ENCODE results near the gene CEP126. TPM values are rescaled to one million over a fixed set of nuclear protein-coding genes. Genes with fewer than 3 reads are reported as not detected.

CEP126 gene
- total RNA-seq, 1 donor from 2014 or later, result 9.4 TPM

GRCh38 chr11:102007567-102008437 is 93.0 kb downstream of the CEP126 start:
- Mint-ChIP-seq H3K4me1 (ENCODE audit: unreplicated experiment) (no peaks in the 10 kb centered on the region), H3K4me3 (ENCODE audit: unreplicated experiment) (no peak overlapping the region), H3K9me3 (ENCODE audit: unreplicated experiment) (no peaks in the 10 kb centered on the region), H3K27ac (ENCODE audit: unreplicated experiment) (no peak overlapping the region), H3K36me3 (ENCODE audit: low read depth, unreplicated experiment) (no peaks in the 10 kb centered on the region), H3K27me3 (ENCODE audit: unreplicated experiment) (no peaks in the 10 kb centered on the region)
- TF ChIP-seq, protein P1, sequence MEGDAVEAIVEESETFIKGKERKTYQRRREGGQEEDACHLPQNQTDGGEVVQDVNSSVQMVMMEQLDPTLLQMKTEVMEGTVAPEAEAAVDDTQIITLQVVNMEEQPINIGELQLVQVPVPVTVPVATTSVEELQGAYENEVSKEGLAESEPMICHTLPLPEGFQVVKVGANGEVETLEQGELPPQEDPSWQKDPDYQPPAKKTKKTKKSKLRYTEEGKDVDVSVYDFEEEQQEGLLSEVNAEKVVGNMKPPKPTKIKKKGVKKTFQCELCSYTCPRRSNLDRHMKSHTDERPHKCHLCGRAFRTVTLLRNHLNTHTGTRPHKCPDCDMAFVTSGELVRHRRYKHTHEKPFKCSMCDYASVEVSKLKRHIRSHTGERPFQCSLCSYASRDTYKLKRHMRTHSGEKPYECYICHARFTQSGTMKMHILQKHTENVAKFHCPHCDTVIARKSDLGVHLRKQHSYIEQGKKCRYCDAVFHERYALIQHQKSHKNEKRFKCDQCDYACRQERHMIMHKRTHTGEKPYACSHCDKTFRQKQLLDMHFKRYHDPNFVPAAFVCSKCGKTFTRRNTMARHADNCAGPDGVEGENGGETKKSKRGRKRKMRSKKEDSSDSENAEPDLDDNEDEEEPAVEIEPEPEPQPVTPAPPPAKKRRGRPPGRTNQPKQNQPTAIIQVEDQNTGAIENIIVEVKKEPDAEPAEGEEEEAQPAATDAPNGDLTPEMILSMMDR (IDR thresholded peaks at IDR 0.05; ENCODE audit: unreplicated experiment), result peak; percentile 61
- DNase-seq (ENCODE audit: low spot score), result no peak

DNA sequence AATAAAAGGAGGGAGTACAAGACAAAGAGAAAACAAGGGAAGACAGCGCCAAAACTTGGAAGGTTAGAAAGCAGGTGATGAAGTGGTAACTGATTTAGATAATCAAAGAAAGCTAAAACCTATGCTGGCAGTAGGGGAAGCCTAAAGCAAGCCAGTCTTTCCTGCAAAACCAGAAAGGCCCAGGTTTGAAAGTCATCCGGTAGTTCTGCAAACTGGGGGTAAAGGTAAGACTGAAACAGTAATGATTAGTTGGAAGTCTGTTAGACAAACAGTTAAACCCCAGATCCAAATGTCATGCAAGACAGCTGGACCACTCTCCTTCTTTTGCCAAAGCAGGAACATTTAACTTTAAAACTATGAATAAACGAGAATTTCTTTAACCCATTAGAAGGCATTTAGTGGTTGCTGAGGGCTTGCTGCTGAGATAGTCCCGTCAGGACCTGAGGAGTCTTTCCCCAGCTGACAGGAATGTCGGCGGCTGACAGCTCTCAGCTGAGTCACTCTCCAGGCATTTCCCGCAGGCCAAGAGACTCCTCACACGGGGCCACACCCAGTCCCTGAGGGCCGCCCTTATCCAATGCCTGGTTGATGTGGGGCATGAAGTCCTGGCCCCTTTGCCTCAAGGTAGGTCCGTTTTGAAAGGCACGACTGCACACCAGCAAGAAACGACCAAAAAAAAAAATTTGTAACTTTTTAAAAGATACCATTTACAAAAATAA is 96.1 kb downstream of the CEP126 start:
- Mint-ChIP-seq H3K4me3 (ENCODE audit: unreplicated experiment) (no peak overlapping the region), H3K4me1 (ENCODE audit: unreplicated experiment) (no peaks in the 10 kb centered on the region), H3K27me3 (ENCODE audit: unreplicated experiment) (no peaks in the 10 kb centered on the region), H3K27ac (ENCODE audit: unreplicated experiment) (no peak overlapping the region), H3K9me3 (ENCODE audit: unreplicated experiment) (no peaks in the 10 kb centered on the region), H3K36me3 (ENCODE audit: low read depth, unreplicated experiment) (no peaks in the 10 kb centered on the region)
- peak; percentile 55 for DNase-seq (ENCODE audit: low spot score)
- TF ChIP-seq, protein P1 (IDR thresholded peaks at IDR 0.05; ENCODE audit: unreplicated experiment), result no peak

DNA sequence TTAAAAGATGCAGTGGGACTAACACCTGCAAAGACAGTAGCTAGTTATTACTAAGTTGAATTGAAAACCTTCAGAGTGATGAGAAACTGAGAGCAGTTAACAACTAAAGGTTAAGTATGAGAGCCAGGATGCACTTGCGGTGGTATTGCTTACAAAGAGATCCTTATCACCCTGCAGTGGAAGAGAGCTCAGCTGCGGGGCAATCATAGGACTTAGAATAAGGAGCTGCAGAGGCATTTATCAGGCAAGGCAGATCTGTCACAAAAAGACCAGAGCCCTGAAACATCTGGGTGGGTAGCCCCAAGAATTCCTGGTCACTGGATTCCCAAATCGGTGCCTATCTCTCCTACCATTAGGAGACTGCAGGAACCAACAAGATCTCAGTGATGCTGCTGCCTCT is 98.1 kb downstream of the CEP126 start:
- Mint-ChIP-seq H3K4me1 (ENCODE audit: unreplicated experiment) (no peaks in the 10 kb centered on the region), H3K27ac (ENCODE audit: unreplicated experiment) (no peak overlapping the region), H3K9me3 (ENCODE audit: unreplicated experiment) (no peaks in the 10 kb centered on the region), H3K36me3 (ENCODE audit: low read depth, unreplicated experiment) (no peaks in the 10 kb centered on the region), H3K27me3 (ENCODE audit: unreplicated experiment) (no peaks in the 10 kb centered on the region), H3K4me3 (ENCODE audit: unreplicated experiment) (no peak overlapping the region)
- TF ChIP-seq, protein P1 (IDR thresholded peaks at IDR 0.05; ENCODE audit: unreplicated experiment), result no peak
- no peak for DNase-seq (ENCODE audit: low spot score)

DNA sequence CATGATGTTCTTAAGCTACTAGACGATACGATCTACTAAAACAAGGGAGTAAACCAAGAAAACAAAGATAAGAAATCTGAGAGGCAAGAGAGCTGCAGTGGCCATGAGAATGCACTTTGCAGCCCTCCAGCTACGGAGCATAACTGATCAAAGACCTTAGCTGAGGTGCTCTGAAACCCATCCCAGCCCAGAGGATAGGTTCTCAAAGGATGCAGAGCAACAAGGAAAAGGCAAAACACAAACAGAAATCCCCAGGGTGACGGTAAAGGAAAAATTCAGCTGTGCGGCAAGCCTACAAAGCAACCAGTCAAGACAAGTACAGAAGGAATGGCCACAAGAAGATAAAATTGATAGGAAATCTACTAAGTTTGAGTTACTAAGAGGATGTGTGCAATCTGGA is 99.9 kb downstream of the CEP126 start:
- Mint-ChIP-seq H3K27ac (ENCODE audit: unreplicated experiment) (no peak overlapping the region), H3K4me3 (ENCODE audit: unreplicated experiment) (no peak overlapping the region), H3K9me3 (ENCODE audit: unreplicated experiment) (no peaks in the 10 kb centered on the region), H3K36me3 (ENCODE audit: low read depth, unreplicated experiment) (no peaks in the 10 kb centered on the region), H3K4me1 (ENCODE audit: unreplicated experiment) (no peaks in the 10 kb centered on the region), H3K27me3 (ENCODE audit: unreplicated experiment) (peaks cover 5% of the 10 kb centered on the region)
- TF ChIP-seq, protein P1 (IDR thresholded peaks at IDR 0.05; ENCODE audit: unreplicated experiment), result no peak
- no peak for DNase-seq (ENCODE audit: low spot score)

GRCh38 chr11:102017026-102017425 is 102.2 kb downstream of the CEP126 start:
- H3K36me3 Mint-ChIP-seq (ENCODE audit: low read depth, unreplicated experiment), result no peaks in the 10 kb centered on the region
- no peak overlapping the region for H3K4me3 Mint-ChIP-seq (ENCODE audit: unreplicated experiment)
- H3K27ac Mint-ChIP-seq (ENCODE audit: unreplicated experiment), result no peak overlapping the region
- H3K4me1 Mint-ChIP-seq (ENCODE audit: unreplicated experiment), result no peaks in the 10 kb centered on the region
- no peak for DNase-seq (ENCODE audit: low spot score)
- TF ChIP-seq, protein P1 (IDR thresholded peaks at IDR 0.05; ENCODE audit: unreplicated experiment), result no peak
- no peaks in the 10 kb centered on the region for H3K9me3 Mint-ChIP-seq (ENCODE audit: unreplicated experiment)
- peaks cover 6% of the 10 kb centered on the region for H3K27me3 Mint-ChIP-seq (ENCODE audit: unreplicated experiment)

Data from endothelial cell (in vitro differentiated cells).